Naive thymus-derived CD8-positive, alpha-beta T cell (primary cell): ENCODE measurements around the gene MFSD6L. TPM values are rescaled to one million over a fixed set of nuclear protein-coding genes. Genes with fewer than 3 reads are reported as not detected.
"Not testable (repeated sequence)": the region's sequence is repeated elsewhere in the genome, so short reads cannot be mapped to it uniquely, and the experiment has no call there.

ENCODE experiments used
- ATAC-seq, 2 donors: fragments of 150-1000 bp; cut with Tn5 transposase in 1 of 2; sonication (Bioruptor Pico), chemical (Tn5 transposase) in 1 of 2; 1 replicate in 1 of 2; 2 replicates in 1 of 2; pipeline ENCODE4 v1.10.0; 2021; ENCODE audit warnings: mild to moderate bottlenecking in 2 of 2, moderate library complexity in 2 of 2
- POLR2A ChIA-PET: fragments of 350-600 bp; sonication (Branson Sonifier 250); formaldehyde crosslinking; loops from one replicate; lab custom pipeline; 2021; ENCODE audit warnings: antibody characterized with exemption; lab: Charles Lee
- DNase-seq, 10 donors: peaks; one replicate each; pipeline versions ENCODE4 v3.0.0 to v3.0.0-alpha.2; 2020 to 2022
- H3K27ac Mint-ChIP-seq, 10 donors: one replicate each; pipeline ENCODE4 v1.8.0; 2020 to 2022; ENCODE audit warnings: mild to moderate bottlenecking in 10 of 10, mixed read lengths in 10 of 10, moderate library complexity in 4 of 10, inconsistent platforms in 1 of 10
- H3K27me3 Mint-ChIP-seq, 5 donors: one replicate each; pipeline ENCODE4 v1.8.0; 2021 to 2022; ENCODE audit warnings: mixed read lengths in 5 of 5
- H3K36me3 Mint-ChIP-seq, 3 donors: one replicate each; pipeline ENCODE4 v1.8.0; 2020 to 2022; ENCODE audit warnings: mixed read lengths in 3 of 3, mild to moderate bottlenecking in 2 of 3, inconsistent platforms in 1 of 3
- H3K4me1 Mint-ChIP-seq, 4 donors: one replicate each; pipeline ENCODE4 v1.8.0; 2021 to 2022; ENCODE audit warnings: mixed read lengths in 4 of 4
- H3K4me3 Mint-ChIP-seq, 10 donors: one replicate each; pipeline ENCODE4 v1.8.0; 2020 to 2022; ENCODE audit warnings: mild to moderate bottlenecking in 10 of 10, mixed read lengths in 10 of 10, moderate library complexity in 6 of 10, inconsistent platforms in 1 of 10
- H3K9me3 Mint-ChIP-seq, 9 donors: one replicate each; pipeline ENCODE4 v1.8.0; 2020 to 2022; ENCODE audit warnings: mixed read lengths in 9 of 9, mild to moderate bottlenecking in 3 of 9, inconsistent platforms in 1 of 9, moderate library complexity in 1 of 9
- polyA plus RNA-seq, 3 donors: library from polyadenylated mRNA; unstranded; fragments of 300-500 nt; fragmentation: Illumina TruSeq; gene quantifications; one replicate each; pipeline ENCODE4 v1.2.3, GENCODE V29; 2021
- total RNA-seq, 8 experiments: library from RNA in 2 of 8; stranded (reverse) in 2 of 8; gene quantifications; one replicate each; pipeline ENCODE4 v1.2.3 and lab custom pipeline; 2021 to 2026

The MFSD6L gene
- total and polyA plus RNA-seq, 5 experiments from 2014 or later: 0.26 TPM; not detected in 4

DNA sequence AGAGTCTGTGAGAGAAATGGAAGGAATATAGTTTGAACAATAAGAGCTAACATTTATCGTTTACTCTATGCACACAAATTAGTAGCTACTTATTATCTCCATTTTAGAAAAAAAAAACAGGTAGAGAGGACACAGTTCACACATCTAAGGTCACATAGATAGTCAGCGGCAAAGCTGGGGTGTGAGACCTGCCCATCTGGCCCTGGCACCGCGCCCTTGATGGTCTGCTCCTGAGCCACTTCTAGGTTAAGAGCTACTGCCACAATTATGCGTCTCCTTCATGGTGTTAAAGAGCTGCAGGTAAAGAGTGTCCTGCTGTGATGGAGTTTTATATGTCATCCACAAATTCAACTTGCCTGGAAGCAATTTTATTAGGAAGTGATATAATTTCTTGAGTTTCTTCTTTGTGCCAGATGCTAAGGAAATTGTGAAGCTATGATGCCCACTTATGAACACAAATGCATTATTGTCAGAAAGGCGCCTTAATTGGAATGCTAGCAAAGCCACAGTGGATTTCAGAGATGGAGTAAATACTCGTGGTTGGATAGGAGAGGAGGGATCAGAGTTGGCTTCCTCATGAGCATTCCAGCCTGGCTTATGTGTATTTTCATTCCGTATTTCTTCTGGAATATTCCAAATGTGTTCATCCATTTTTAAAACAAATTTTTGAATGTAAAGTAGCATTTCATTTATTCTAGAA lies 21.3 kb upstream of the MFSD6L start:
- Mint-ChIP-seq H3K36me3 (peaks cover 2 to 9% (median 6%) of the 10 kb centered on the region in 3 donors), H3K9me3 (peaks cover 0 to 8% (median 0%) of the 10 kb centered on the region in 9 donors), H3K4me1 (peaks cover 0 to 6% (median 0%) of the 10 kb centered on the region in 4 donors), H3K27me3 (no peaks in the 10 kb centered on the region), H3K27ac (peak overlapping the region in 1 of 10 donors; percentile 14), H3K4me3 (no peak overlapping the region)
- ATAC-seq (no peak), DNase-seq (no peak)
- POLR2A ChIA-PET: no interaction called here

DNA sequence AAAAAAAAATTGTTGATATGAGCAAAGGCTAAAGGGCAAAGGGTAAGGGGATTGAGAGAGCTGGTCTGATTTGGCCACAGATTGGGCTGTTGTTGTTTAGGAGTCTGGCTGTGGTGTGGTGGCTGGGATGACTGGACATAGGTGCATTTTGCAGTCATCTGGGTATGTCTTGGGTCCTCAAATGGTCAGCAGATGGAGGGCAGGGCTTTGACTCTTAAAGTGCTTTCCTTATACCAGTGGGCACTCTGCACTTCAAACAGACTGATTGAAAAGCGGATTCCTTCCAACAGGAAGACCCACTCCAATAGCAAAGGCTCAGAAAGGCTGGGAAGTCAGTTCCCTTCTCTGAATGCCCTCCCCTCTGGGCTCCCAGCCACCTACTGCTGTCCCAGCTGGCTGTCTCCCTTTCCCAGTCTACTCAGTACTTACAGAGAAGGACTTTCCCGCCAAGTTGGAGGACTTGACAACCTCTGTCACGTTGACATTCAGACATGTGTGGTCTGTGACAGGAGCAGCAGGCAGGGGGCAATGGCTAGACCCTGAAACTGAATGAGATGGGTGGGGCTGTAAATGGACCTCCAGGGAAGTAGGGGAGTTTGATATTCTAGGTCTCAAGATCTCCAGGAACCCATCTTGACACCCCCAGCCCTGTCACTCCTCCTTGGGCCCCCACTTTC lies 19.6 kb upstream of the MFSD6L start:
- Mint-ChIP-seq H3K4me1 (peaks cover 0 to 6% (median 0%) of the 10 kb centered on the region in 4 donors), H3K9me3 (peaks cover 0 to 3% (median 0%) of the 10 kb centered on the region in 9 donors), H3K27me3 (peaks cover 0 to under 1% (median 0%) of the 10 kb centered on the region in 5 donors), H3K36me3 (peaks cover 0 to 5% (median 2%) of the 10 kb centered on the region in 3 donors), H3K27ac (no peak overlapping the region), H3K4me3 (no peak overlapping the region)
- ATAC-seq (no peak), DNase-seq (peak in 1 of 10 donors; percentile 6)
- POLR2A ChIA-PET: no interaction called here

DNA sequence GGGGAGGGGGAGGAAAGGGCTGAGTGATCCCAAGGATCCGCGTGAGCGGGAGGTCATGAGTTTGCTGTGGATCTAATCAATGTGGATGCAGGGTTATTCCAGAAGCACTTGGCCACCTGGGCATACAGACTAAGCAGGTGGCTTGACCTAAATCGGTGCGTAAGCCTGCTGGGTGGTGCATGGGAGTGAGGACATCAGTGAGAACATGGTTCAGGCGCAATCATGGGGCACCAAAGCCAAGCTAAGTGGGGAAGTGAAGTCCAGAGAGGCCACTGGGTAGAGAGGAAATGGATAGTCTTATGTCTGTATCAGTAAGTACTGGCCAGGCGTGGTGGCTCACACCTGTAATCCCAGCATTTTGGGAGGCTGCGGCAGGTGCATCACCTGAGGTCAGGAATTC lies 18.9 kb upstream of the MFSD6L start:
- Mint-ChIP-seq H3K4me3 (no peak overlapping the region), H3K36me3 (peaks cover 2 to 10% (median 2%) of the 10 kb centered on the region in 3 donors), H3K4me1 (peaks cover 0 to 6% (median under 1%) of the 10 kb centered on the region in 4 donors), H3K9me3 (peaks cover 0 to 11% (median 3%) of the 10 kb centered on the region in 9 donors), H3K27ac (no peak overlapping the region), H3K27me3 (peaks cover 0 to 3% (median 2%) of the 10 kb centered on the region in 5 donors)
- DNase-seq (no peak), ATAC-seq (no peak)
- POLR2A ChIA-PET: no interaction called here

DNA sequence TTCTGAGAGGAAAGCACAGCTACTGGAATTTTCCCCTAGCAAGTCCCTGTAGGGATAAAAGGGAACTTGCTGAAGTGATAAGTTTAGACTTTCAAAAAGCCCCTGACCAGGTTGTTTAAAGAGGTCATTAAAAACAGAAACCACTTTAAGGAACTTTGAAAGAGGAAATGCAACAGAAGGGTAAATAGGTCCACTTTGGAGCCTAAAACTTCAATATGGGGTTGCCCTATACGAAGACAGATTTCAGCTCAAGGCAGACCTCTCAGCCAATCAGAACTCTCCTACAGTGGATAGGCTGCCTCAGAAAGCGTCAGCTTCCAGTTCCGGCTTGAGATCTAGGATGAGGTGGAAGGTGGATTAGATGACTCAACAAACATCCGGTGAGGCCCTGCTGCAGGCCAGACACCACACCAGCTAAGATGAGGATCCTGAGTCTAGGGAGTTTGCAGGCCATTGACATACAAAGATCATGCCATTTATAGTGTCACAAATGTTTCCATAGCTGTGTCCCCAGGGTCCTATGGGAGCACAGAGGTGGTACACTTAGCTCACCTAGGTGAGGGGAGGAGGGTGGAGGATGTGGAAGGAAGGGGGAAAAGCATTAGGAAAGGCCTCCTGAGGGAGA lies 7.9 kb upstream of the MFSD6L start:
- peak overlapping the region in 1 of 10 donors; percentile 0 for H3K4me3 Mint-ChIP-seq
- H3K4me1 Mint-ChIP-seq: peaks cover 6 to 25% (median 9%) of the 10 kb centered on the region in 4 donors
- peak overlapping the region in 4 of 10 donors; percentile 9 to 66 (median 64) for H3K27ac Mint-ChIP-seq
- peaks cover 8 to 42% (median 39%) of the 10 kb centered on the region in 3 donors for H3K36me3 Mint-ChIP-seq
- ATAC-seq (peak in 1 of 2 donors; percentile 37), DNase-seq (no peak)
- peaks cover 8 to 48% (median 29%) of the 10 kb centered on the region in 9 donors for H3K9me3 Mint-ChIP-seq
- POLR2A ChIA-PET: no interaction called here
- H3K27me3 Mint-ChIP-seq: peaks cover 0 to 8% (median 3%) of the 10 kb centered on the region in 5 donors

DNA sequence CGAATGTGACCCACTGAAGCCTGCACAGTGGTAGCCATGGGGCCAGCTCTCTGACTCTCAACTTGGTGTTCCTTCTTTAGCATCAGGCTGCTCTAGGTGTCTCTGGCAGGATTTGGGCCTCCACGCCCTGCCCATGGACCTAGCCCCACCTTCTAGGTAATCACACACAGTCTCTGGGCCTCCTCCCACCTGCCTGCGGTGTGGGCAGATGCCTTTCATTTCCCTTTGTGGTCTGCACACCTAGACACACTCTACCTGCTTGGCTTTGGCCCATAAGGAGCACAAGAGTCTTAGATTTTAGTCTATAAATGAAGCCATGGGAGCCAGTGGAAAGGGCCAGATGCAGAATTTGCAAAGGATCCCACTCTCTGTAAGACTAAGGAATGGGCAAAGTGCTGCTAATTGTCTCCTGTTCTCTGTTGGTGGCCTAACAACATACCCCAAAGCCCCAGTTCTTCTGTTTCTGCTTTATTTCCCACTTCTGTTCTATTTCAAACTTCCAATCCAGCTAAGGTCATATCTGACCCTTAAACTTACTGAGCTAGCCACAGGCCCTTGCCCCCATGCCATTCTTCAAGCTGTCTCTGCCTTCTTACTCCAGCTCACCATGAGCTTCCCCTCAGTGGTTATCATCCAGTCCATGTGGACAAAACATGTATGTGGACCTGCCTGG lies 7.2 kb upstream of the MFSD6L start:
- peaks cover 8 to 36% (median 32%) of the 10 kb centered on the region in 3 donors for H3K36me3 Mint-ChIP-seq
- H3K27me3 Mint-ChIP-seq: peaks cover 0 to 8% (median 0%) of the 10 kb centered on the region in 5 donors
- POLR2A ChIA-PET: no interaction called here
- ATAC-seq: peak in 1 of 2 donors; percentile 57
- H3K27ac Mint-ChIP-seq: peak overlapping the region in 4 of 10 donors; percentile 9 to 66 (median 54)
- H3K4me3 Mint-ChIP-seq: peak overlapping the region in 1 of 10 donors; percentile 0
- peaks cover 6 to 25% (median 9%) of the 10 kb centered on the region in 4 donors for H3K4me1 Mint-ChIP-seq
- no peak for DNase-seq
- H3K9me3 Mint-ChIP-seq: peaks cover 2 to 42% (median 23%) of the 10 kb centered on the region in 9 donors

DNA sequence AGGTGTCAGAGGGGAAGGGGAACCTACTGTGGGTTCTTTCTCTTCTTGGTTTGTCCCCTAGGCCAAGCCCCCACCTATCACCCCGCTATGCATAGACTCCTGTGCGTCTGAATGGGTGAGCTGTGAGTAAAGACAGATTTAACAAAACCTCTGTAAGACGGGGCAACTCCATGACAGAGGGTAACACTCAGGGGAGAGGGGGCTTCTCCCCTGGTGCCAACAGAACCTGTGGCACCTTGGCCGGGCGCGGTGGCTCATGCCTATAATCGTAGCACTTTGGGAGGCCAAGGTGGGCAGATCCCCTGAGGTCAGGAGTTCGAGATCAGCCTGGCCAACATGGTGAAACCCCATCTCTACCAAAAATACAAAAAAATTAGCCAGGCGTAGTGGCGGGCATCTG lies 6.2 kb upstream of the MFSD6L start:
- H3K27ac Mint-ChIP-seq, H3K27me3 Mint-ChIP-seq, DNase-seq, H3K4me3 Mint-ChIP-seq, POLR2A ChIA-PET, ATAC-seq: not testable (repeated sequence)
- H3K4me1 Mint-ChIP-seq: peaks cover 6 to 25% (median 9%) of the 10 kb centered on the region in 4 donors
- peaks cover 8 to 32% (median 28%) of the 10 kb centered on the region in 3 donors for H3K36me3 Mint-ChIP-seq
- peaks cover 0 to 34% (median 21%) of the 10 kb centered on the region in 9 donors for H3K9me3 Mint-ChIP-seq

DNA sequence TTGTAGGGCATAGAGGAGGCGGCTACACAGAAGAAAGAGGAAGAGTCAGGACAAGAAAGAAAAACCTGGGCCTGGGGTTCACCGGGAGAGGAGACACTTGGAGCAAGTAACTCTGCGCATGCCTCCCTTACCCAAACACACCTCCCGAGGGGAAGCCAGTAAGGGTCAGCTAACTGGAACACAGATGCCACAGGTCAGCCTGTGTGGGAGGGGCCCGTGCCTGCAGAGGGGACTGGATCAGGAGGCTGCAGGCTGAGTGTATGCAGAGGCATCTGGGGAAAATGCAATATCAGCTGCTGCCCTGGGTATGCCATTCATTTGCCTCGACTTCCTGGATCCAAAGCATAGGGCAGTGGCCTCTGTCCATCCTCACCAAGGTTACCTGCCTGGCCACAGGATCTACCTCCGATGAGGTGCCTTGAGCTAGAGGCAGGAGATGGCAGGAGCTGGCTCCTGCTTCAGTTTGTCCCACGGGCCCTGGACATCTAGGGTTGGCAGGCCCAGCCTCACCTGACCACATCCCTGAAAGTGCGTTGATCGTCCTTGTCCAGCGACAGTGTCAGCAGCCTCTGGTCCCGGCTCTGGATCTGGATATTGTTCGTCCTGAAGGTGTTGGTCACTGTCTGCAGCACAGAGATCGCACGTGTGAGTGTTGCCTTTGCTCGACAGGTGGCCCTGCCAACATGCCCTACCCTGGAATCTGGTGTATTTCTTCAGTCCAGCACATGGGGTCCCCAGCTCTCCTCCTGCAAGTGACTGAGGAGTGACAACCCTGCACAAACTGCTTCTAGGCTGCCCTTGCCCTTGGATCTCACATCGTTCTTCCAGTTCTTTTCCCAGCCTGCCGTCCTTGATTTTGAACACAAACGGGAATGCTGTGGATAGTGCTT lies 4.6 kb upstream of the MFSD6L start:
- Mint-ChIP-seq H3K4me3 (no peak overlapping the region), H3K4me1 (peaks cover 6 to 25% (median 9%) of the 10 kb centered on the region in 4 donors), H3K9me3 (peaks cover 0 to 18% (median 12%) of the 10 kb centered on the region in 9 donors), H3K36me3 (peaks cover 8 to 17% (median 14%) of the 10 kb centered on the region in 3 donors), H3K27me3 (peaks cover 0 to 8% (median 0%) of the 10 kb centered on the region in 5 donors), H3K27ac (no peak overlapping the region)
- ATAC-seq (no peak), DNase-seq (no peak)
- POLR2A ChIA-PET: no interaction called here

DNA sequence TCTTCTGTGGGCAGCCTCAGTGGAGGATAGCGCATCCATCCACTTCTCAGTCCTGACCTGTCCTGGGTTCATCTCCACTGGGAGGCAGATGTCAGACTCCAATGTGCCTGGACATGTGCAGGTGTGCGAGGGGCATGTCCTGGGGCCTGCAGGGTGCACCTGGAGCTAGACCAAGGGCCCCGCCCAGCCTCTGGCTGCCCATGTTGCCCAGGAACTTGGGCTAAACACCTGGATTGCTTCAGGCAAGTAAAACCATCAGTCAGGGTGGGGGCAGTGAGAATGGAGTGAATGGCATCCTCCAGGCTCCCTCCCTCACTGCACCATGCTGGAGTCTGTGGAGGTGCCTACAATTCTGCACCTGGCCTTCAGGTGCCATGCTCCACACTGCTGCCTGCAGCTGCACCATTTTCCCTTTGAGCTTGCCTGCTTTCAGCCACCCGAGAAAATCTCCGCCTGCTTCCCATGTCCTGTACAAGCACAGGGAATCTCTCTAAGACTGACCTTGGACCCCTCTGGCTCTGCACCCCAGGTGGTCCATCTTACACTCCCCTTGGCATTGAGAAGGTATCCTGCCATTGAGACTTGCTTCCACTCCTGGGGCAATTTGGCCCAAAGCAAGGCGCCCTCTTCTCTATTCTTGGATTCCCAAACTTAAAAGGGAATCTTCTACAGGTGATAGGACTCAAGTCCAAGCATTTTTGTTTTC lies 2.1 kb upstream of the MFSD6L start:
- POLR2A ChIA-PET: no interaction called here
- H3K4me3 Mint-ChIP-seq: no peak overlapping the region
- no peak for ATAC-seq
- H3K4me1 Mint-ChIP-seq: peaks cover 2 to 7% (median 6%) of the 10 kb centered on the region in 4 donors
- peaks cover 0 to 3% (median 0%) of the 10 kb centered on the region in 5 donors for H3K27me3 Mint-ChIP-seq
- no peaks in the 10 kb centered on the region for H3K36me3 Mint-ChIP-seq
- H3K9me3 Mint-ChIP-seq: no peaks in the 10 kb centered on the region
- H3K27ac Mint-ChIP-seq: peak overlapping the region in 1 of 10 donors; percentile 48
- DNase-seq: no peak

DNA sequence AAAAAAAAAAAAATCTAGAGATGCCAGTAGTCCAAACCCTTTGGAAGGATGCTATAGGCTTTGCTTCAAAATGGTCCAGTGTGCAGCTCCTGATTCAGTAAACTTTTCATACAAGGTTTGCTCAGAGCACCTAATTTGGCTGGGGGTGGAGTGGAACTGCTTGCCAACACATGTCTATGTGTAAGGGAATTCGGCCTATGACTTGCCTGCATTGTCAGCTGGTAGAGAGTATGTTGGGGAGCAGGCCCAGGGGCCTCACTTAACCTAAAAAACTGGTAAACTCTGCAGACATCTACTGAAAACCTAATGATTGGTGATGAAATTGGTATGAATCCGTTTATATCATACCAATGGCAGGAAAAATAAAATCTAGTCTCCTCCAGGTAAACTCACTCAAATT lies 1.5 kb upstream of the MFSD6L start:
- Mint-ChIP-seq H3K4me3 (no peak overlapping the region), H3K4me1 (peaks cover 0 to under 1% (median 0%) of the 10 kb centered on the region in 4 donors), H3K27me3 (peaks cover 0 to 3% (median 0%) of the 10 kb centered on the region in 5 donors), H3K36me3 (no peaks in the 10 kb centered on the region), H3K9me3 (no peaks in the 10 kb centered on the region), H3K27ac (no peak overlapping the region)
- DNase-seq (no peak), ATAC-seq (no peak)
- POLR2A ChIA-PET: no interaction called here

DNA sequence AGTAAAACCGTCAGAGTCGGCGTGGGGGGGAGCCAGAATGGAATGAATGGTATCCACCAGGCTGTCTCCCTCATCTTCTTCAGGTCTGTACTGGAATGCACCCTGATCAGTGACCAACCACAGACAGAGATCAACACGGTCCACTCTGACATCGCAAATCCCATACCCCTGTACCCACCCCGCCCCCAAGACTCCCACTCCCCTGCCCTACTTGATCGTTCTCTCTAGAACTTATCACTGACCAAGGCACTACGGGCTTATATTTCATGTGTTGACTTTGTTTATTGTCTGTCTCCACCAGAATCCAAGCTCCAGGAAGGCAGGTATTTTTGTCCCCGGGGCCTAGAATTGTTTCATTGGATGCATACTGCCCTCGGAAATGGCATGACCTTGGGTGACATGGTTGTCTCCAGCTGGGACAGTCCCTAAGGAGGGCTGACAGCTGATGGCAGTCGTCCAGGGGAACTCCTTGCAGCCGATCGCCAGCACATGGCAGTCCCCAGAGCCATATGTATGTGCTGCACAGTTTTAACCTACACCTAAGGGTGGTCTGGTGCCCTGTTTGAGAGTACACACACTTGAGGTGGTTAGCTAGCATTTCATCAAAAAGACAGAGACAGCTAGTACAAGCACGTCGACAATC lies 526 bp upstream of the MFSD6L start:
- Mint-ChIP-seq H3K9me3 (no peaks in the 10 kb centered on the region), H3K36me3 (no peaks in the 10 kb centered on the region), H3K27ac (no peak overlapping the region), H3K4me1 (no peaks in the 10 kb centered on the region), H3K4me3 (no peak overlapping the region), H3K27me3 (peaks cover 0 to 3% (median 0%) of the 10 kb centered on the region in 5 donors)
- POLR2A ChIA-PET: no interaction called here
- DNase-seq (no peak), ATAC-seq (no peak)
